ENCODE results near the gene MFSD2B. TPM values are rescaled to one million over a fixed set of nuclear protein-coding genes. Genes with fewer than 3 reads are reported as not detected.

Gene MFSD2B
- total RNA-seq, 1 experiment from 2014 or later, result 0.42 TPM

- TF ChIP-seq ARID4B (CRISPR knock-in tag; IDR thresholded peaks at IDR 0.05; ENCODE audit: borderline replicate concordance) (no peak), ZNF423 (CRISPR knock-in tag; IDR thresholded peaks at IDR 0.05) (no peak)
These were observed 14.1 kb downstream of the MFSD2B start (continued) for GRCh38 chr2:24024018-24024417.

GRCh38 chr2:24024996-24025663, 15.2 kb downstream of the MFSD2B start:
- Mint-ChIP-seq H3K4me1 (peaks cover 59% of the 10 kb centered on the region), H3K27ac (peak overlapping the region; percentile 96), H3K4me3 (no peak overlapping the region), H3K27me3 (ENCODE audit: low read depth) (no peaks in the 10 kb centered on the region), H3K36me3 (peaks cover 33% of the 10 kb centered on the region), H3K9me3 (no peaks in the 10 kb centered on the region)
- ATAC-seq (no peak), DNase-seq (ENCODE audit: low spot score) (no peak)
- POLR2A ChIA-PET, result interaction anchor here (0.6 to 1.7 kb wide), 4 partner anchors 25 to 151 kb away, joined by 3 to 8 read pairs (median 4); partner anchors contain the start of genes ATAD2B and FKBP1B
- no peak for TF ChIP-seq KAT7 (CRISPR knock-in tag; IDR thresholded peaks at IDR 0.05; ENCODE audit: borderline replicate concordance)
- no peak for TF ChIP-seq CREM (CRISPR knock-in tag; IDR thresholded peaks at IDR 0.05)
- TF ChIP-seq SP1 (CRISPR knock-in tag; conservative IDR thresholded peaks at IDR 0.05), result no peak
- TF ChIP-seq USF2 (CRISPR knock-in tag; IDR thresholded peaks at IDR 0.05), result no peak
- TF ChIP-seq GTF2I (CRISPR knock-in tag; conservative IDR thresholded peaks at IDR 0.05), result no peak
- no peak for TF ChIP-seq AFF4 (CRISPR knock-in tag; IDR thresholded peaks at IDR 0.05; ENCODE audit: borderline replicate concordance)
- TF ChIP-seq ATF3 (CRISPR knock-in tag; conservative IDR thresholded peaks at IDR 0.05), result no peak
- no peak for TF ChIP-seq ETV6 (CRISPR knock-in tag; IDR thresholded peaks at IDR 0.05)
- TF ChIP-seq ZMAT4 (CRISPR knock-in tag; IDR thresholded peaks at IDR 0.05), result no peak
- no peak for TF ChIP-seq JUN (CRISPR knock-in tag; IDR thresholded peaks at IDR 0.05)
- no peak for TF ChIP-seq SMAD4 (CRISPR knock-in tag; IDR thresholded peaks at IDR 0.05)
- TF ChIP-seq HMGXB4 (CRISPR knock-in tag; IDR thresholded peaks at IDR 0.05), result no peak
- no peak for TF ChIP-seq FOXP4 (CRISPR knock-in tag; IDR thresholded peaks at IDR 0.05)
- no peak for TF ChIP-seq FOXJ3 (CRISPR knock-in tag; IDR thresholded peaks at IDR 0.05; ENCODE audit: borderline replicate concordance)
- no peak for TF ChIP-seq HMGA2 (CRISPR knock-in tag; IDR thresholded peaks at IDR 0.05)
- CTCF ChIA-PET, result interaction anchor here (0.5 to 4.2 kb wide), 6 partner anchors 22 to 202 kb away, joined by 3 to 19 read pairs (median 8); partner anchors contain the start of genes SF3B6, TP53I3 and WDCP

Measured in WTC11 (cell line).